ENCODE measurements around the gene CLDN19.

GRCh38 chr1:42735477-42736105 lies 4.4 kb downstream of the CLDN19 start:
- no peak for TF ChIP-seq CTCF (conservative IDR thresholded peaks at IDR 0.05)
- no peak for TF ChIP-seq ZFX (IDR thresholded peaks at IDR 0.05)

Data from C4-2B (cell line).